IPS DF 19.7 (cell line): ENCODE data around the gene PLEKHO2.

ENCODE experiments used
- DNase-seq: peaks from one replicate; pipeline ENCODE4 v3.0.0-alpha.2; 2013; ENCODE audit warnings: low read depth, low spot score

Gene PLEKHO2

DNA sequence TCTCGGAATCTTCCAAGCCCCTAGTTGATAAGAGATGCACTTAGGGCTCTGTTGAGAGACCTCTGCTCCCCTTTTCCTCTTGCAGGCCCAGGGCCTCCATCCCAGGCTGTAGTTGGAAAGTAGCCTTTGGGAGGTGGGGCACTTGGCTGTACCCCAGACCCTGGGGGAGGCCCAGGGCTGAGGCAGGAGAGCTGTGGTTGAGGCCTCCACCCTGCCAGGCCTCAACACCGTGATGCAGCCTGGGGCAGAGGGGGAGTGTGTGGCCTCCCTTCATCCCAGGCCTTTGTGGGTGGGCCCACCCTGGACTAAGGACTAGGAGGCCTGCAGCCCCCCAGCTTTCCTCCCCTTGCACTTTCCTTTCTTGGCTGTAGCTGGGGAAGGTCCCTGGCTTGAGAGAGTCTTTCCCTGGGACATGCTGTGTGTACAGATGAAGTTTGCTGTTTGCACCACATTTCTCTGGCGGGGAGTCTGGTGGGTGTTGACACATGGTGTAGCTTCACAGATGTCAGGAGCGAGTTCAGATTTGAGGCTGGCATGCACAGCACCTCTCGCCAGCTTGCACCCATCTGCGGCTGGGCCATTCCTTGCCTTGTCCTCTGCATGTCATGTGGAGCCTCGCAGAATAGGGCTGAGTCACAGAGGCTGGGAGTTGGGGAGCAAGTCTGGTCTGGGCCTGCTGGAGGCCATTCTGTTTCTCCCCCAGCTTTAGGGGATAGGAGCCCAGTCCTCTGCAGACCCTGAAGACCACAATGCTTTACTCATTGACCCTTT, 13.7 kb downstream of the PLEKHO2 start:
- DNase-seq: no peak

DNA sequence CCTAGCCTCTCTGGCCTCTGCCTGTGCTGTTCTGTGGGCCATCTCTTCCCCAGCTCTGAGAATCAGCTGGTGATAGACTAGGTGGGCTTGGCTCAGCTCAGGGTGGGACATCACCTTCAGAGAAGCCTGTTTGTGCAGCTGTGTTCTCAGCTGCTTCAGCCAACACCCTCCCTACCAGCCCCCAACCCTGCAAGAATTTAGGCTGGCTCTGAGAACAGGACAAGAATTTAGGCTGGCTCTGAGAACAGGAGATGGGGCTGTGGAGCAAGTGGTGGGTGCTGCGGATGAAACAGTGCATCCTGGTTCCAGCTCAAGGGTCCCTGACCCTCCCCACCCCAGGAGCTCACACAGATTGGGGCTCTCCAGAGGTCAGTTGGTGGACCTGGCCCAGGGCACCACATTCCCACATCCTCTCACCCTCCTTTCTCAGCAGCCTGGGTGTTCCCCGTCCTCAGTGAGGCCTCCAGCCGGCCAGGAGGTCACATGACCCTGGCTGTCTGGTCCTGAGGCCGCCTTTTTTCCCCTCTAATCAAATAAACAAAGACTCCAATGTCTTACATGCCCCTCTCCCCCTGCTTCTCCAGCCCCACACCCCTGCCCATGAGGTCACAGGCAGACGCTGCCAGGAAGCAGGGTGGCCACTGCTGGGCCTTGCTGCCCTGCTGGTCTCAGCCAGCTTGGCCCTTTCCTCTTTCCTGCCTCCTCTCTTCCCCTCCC, 14.9 kb downstream of the PLEKHO2 start:
- no peak for DNase-seq

DNA sequence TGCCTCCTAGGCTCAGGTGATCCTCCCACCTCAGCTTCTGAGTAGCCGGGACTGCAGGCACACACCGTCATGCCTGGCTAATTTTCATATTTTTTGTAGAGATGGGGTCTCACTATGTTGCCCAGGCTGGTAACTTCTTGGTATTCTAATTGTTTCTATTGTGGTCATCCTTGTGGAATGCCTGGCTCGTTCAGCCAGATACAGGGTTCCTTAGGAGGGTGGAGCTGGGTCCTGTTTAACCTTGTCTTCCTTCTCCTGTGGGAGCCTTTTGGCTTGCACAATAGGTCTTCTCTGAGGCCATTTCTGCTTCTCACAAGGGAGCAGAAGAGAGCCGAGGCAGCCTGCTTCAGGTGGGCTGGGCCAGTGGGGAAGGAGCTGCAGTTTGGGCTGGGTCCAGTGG, 15.7 kb downstream of the PLEKHO2 start:
- no peak for DNase-seq

DNA sequence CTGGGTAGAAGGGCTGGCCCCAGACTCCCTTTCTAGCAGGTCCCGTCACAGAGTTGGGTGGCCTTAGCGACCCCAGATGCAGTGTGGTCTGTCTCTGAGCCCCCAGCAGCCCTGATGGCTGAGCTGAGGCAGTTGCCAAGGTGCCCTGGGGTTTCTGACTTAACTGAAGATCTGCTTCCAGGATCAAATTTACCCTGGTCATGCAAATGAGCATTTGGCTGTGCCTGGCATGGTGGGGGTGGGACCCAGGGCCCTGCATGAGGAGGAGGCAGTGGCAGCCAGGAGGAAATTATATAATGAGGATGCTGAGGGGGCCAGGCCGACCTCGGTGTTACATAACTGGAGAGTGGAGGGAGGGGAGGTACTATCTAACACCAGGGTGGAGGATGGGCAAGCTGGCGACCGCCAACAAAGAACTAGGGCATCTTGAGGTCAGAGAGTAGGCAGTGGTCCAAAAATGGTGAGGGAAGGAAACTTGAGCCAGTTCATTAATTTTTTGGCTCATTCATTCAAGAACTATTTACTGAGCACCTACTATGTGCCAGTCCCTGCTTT, 16.4 kb downstream of the PLEKHO2 start:
- no peak for DNase-seq

DNA sequence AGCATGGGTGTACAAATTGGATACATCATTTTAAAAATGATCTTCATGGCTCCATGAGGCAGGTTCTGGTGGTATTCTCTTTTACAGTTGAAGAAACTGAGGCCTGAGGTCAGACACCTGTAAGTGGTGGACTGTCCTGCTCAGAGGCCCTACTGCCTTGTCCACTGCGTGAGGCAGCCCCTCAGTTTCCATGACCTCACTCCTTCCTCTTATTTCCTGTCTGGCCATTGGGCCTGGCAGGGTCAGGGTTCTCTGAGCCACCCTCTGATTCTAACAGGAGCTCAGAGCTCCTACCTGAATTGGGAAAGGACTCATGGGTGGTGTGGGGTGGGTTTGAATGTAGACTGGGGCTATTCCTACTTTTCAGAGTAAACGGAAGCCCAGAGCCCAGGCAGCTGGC, 17.5 kb downstream of the PLEKHO2 start:
- DNase-seq: no peak

DNA sequence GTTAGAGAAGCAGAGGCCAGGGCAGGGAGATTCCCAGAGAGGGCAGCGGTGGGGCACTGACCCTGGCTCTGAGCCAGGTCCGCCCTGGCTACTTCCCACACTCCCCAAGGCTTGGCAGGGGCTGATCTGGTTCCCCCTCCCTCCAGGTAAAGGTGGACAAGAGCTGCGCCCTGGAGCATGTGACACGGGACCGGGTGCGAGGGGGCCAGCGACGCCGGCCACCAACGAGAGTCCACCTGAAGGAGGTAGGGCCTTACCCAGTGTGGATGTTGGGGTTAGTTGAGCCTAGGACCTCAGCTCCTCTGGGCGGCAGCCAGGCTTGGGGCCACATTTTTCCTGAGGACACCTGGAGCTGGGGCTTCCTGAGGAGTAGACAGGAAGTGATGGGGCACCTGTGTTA, 19.6 kb downstream of the PLEKHO2 start:
- DNase-seq: no peak

DNA sequence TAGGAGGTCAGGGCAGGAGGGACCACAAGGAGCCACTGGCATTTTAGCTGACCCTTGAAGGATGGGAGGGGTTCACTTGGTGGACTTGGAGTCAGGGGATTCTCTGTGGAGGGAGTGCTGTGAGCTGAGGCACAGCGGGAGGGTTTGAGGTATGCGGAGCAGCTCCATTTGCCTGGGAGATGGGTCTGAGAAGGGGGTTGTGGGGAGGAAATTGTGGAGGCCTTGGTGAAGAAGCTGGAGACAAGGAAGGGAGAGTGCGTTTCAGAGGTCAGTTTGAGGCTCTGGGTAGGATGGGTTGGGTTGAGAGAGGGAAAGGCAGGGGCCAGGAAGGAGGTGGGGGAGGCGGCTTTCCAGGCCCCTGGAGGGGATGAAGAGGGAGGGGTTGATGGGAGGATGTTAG, 20.2 kb downstream of the PLEKHO2 start:
- DNase-seq: no peak

DNA sequence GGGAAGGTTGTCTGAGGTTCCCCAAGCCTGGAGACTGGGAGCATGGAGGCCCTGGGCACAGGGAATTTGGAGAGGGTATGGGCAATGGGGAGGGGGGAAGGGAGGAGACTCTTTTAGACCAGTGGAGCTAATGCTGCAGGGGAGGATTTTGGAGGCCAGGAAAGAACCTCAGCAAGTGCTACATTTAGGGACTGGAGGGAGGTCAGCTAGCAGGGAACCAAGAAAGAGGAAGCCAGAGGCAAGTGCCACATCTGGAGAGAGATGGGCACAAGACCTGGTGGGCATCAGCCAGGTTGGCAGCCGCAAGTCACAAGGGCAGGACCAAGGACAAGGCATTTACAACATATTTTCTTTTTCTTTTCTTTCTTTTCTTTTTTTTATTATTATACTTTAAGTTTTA, 20.7 kb downstream of the PLEKHO2 start:
- DNase-seq: no peak

DNA sequence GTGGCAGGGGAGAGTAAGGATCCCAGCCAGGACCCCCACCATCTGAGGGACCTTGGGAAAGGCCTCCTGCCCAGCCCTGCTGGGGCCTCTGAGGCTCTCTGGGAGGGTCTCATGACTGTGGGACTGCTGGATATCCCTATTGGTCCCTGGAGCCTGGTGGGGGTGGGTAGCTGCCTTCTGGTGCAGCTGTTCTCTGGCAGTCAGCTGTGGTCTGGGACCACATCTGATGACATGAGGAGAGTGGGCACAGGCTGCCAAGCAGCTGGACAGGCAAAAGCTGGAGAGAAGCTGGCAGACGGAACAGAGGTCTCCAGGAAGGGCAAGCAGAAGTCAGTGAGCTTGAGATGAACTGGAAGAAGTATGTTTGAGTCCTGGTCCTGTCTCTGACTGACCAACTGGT, 22.4 kb downstream of the PLEKHO2 start:
- no peak for DNase-seq

DNA sequence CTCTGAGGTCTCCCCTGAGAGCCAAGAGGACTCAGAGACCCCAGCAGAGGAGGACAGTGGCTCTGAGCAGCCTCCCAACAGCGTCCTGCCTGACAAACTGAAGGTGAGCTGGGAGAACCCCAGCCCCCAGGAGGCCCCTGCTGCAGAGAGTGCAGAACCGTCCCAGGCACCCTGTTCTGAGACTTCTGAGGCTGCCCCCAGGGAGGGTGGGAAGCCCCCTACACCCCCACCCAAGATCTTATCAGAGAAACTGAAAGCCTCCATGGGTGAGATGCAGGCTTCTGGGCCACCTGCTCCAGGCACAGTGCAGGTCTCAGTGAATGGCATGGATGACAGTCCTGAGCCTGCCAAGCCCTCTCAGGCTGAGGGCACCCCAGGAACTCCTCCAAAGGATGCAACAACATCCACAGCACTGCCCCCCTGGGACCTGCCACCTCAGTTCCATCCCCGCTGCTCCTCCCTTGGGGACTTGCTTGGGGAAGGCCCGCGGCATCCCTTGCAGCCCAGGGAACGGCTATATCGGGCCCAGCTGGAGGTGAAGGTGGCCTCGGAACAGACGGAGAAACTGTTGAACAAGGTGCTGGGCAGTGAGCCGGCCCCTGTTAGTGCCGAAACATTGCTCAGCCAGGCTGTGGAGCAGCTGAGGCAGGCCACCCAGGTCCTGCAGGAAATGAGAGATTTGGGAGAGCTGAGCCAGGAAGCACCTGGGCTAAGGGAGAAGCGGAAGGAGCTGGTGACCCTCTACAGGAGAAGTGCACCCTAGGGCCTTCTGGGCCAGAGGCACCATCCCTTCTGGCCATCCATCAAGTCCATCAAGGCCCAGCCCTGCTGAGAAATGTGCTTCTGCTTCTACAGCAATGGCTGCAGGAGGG, 23.6 kb downstream of the PLEKHO2 start:
- DNase-seq: no peak

DNA sequence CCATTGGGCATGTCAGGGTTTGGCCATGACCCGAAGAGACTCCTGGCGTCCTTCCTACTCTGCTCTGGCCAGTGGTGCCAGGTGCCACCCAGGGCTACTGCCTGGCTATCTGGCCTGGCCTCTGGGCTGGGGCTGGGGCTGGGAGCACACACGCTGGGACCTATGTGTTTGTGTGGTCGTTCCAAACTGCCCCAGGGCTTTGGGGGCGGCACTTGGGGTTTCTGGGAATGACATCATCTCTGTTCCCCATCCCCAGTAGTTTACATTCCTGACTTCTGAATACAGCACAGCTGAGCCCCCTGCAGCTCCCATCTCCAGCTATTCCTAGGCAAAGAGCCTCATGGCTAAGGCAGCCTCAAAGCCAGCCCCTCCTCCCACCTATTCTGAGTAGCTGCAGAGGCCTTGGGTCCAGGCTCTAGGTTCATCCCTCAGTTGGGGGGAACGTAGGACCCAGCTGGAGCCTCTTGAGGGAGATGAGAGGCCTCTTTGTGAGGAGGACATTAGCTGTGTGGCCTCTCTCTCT, 24.3 kb downstream of the PLEKHO2 start:
- peak; percentile 80 for DNase-seq

DNA sequence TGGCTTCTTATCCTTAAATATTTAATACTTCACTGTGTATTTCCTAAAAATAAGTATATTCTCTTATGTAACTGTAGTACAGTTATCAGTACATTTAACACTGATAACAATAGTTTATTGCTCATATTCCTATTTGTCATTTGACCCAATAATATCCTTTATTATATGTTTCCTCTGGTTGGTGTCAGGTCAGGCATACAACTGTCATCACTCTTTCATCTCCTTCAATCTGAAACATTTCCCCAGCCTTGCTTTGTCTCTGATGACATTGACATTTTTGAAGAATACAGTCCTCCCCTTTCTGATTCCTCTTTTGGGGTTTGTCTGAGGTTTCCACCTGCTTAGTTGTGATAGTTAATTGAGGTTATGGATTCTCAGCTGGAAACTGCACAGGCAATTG, 27.8 kb downstream of the PLEKHO2 start:
- no peak for DNase-seq

DNA sequence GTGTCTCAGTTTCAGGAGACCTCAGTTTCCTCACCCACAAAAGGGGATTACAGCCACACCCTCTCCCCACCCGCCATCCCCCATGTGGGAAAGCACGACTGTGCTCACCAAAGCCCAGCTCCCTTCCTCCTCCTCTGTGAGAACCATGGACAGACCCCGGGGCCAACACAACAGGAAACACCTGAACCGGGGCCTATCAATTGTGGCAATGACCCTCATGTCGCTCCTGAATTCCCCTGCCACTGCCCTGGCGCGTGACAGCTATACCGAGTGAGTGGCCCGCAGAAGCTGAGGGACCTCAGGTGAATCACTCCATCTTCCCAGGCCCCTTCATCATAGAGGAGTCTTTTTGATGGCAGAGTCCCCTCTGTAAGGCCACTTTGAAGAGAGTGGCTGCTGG, 28.6 kb downstream of the PLEKHO2 start:
- DNase-seq: no peak

DNA sequence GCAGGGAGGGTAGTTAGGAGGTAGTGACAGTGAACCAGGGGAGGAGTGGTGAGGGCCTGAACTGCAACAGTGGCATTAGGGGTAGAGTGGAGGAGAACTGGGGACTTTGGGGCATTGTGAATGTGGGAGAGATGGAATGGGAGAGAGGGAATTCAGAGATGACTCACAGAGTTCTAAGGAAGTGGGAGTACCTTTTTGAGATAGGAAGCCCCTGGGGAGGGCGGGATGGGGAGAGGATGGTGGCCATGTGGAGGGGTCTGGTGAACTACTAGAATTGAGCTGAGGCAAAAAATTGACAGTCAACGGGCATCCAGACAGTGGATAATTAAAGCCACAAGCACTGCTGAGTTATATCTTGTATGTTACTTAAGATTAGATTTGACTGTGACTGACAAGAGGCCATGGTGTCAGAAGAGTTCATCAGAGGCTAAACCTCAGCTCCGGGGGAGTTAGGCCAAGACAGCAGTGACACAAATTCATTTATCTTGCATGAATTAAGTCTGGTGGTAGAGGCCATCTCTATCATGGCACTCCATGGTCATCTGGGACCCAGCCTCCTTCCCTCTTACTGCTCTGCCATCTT, 34.0 kb downstream of the PLEKHO2 start:
- no peak for DNase-seq

DNA sequence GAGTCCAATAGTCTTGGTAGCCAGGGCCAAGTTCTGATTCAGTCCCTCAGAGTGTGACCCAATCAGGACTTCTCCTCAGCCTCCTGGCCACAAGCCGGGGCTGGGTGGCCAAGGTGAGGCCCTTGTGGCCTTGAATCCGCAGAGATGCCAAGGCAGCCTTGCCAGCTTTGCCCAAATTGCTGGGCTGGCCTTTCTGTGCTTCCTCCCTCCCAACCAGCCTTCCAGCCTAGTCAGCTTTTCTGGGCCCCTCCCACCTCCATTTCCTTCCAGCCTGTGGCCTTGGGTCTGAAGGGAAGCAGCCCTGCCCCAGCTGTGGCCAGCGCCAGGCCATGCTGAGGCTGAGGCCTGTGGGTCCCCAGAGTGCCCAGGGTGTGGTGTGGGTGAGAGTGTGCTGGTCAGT, 35.7 kb downstream of the PLEKHO2 start:
- no peak for DNase-seq

DNA sequence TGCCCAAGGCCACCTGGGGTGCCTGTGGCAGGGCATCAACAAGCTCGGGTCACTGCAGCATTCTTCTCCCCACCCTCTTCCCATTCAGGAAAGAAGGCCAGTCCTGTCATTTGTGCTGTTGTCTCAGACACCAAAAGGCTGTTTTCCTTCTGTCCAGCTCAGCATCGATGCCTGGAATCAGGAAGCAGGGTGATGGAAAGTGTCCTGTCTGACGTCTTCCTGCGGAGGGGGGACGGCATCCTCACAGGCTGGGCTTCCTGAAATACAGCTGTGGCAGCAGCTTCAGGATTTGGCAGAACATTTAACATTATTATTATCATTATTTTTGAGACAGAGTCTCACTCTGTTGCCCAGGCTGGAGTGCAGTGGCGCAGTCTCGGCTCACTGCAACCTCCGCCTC, 37.0 kb downstream of the PLEKHO2 start:
- DNase-seq: no peak

DNA sequence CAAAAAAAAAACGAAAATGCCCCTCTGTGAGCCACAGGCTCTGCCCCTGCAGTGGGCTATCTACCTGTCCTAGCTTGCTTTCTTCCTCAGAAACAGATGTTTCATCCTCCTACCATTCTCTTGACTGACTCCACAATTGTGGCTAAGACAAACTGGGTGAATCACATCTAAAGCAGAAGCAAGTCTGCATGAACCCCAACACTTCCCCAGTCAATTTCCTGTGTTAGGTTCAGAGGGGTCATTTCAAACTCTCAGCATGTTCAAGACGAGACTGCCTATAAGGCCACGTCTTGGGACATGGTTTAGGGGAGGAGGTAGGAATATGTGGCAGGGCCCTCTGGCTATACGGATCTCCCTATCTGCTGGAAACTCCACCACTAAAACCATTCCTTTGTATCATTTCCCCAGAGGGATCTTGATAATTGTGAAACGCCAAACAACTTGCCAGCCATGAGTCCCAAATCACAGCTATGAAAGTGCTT, 41.4 kb downstream of the PLEKHO2 start:
- DNase-seq: no peak

DNA sequence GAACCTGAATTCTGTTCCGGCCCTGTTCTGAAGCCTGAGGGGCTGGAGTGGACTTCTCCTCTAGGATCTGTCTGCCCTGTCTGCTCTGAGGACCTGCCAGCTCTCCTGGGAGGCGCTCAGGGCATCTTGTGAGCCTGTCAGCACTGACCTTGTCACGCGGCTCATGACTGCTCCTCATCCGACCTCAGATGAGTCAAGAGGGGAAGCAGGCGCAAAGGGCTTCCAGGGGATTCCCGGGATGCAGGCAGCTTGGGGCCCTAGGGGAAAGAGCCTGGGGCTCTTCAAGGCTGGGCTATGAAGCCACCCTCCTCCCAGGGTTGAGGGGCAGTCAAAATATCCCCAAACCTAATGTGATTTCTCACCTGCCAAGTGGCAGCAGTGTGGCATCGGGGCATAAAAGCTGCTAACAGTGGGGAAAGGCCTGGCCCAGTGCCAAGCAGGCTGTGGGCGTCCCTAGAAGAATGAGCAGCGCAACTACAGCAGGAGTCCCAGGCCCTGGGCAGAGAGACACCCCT, 42.3 kb downstream of the PLEKHO2 start:
- no peak for DNase-seq

DNA sequence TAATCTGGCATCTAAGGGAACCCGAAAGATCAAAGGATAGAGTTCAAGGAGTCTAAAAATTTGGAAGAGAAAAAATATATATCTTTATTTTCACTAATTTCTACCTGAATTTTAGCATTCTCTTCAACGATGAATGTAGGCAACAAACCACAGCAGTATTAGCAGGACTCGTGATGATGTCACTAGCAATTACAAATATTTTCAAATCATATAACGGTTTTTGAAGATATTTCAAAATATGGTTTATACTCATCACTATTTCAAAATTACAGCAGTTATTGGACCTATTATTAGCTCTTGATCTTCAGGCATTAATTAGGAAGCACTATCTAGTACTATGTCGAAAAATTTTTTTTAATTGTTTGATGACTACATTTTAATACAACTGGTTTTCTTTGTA, 43.0 kb downstream of the PLEKHO2 start:
- DNase-seq: no peak

DNA sequence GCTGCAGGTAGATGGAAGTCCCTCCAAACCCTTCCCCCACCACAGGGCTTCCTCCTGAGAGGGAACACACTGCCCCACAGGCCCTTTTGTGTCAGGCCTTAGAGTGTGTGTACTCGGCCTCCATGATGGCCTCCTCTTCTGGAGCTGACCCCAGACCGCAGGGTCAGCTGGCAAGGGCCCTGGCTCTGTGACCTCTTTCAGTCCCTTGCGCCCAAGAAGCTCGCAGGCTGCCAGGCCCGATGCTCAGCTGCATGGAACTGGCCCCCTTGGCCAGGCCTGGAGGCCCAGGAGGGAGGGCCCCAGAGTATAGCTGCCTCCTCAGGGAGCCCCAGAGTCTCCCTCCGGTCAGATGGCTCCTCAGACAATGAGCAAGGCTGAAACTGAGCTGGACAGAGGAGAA, 46.6 kb downstream of the PLEKHO2 start:
- DNase-seq: no peak

DNA sequence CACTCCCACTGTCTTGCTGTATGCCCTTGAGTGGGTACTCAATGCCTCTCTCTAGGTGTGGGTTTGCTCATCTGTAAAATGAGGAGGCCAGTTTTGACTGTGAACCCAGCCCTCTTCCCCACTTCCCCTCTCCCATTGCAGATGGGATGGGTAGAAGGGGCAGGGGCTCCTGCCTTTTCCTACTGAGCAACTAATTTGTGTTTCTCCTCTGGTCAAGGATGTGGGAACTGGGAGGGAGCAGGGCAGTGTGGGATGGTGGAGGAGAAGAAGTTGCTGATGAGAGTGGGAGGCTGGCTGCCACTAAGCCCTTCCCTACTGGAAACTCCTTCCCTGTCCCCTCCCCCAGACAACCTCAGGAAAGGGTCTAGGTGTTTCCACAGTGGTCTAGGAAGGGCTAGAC, 49.8 kb downstream of the PLEKHO2 start:
- no peak for DNase-seq
